Aorta (tissue), 5 donors: ENCODE results near the gene GTPBP3. TPM values are rescaled to one million over a fixed set of nuclear protein-coding genes. Genes with fewer than 3 reads are reported as not detected.
A peak's percentile ranks its signal among the peaks of the same experiment; 100 is the strongest.

Experiments
- ATAC-seq: fragments of 200-7000 bp; cut with Tn5 transposase; one replicate; pipeline ENCODE4 v1.9.1; 2022; ENCODE audit warnings: moderate library complexity; ENCODE audit not compliant: low FRiP score
- DNase-seq, 2 donors: peaks; one replicate each; pipeline ENCODE4 v3.0.0-alpha.2; 2020
- H3K27ac ChIP-seq, 2 donors: one replicate each; pipeline ENCODE4 v1.5.1; 2013; ENCODE audit warnings: low read length in 2 of 2, mild to moderate bottlenecking in 2 of 2, moderate library complexity in 2 of 2, control low read depth in 1 of 2, inconsistent platforms in 1 of 2, low read depth in 1 of 2
- H3K27me3 ChIP-seq, 2 donors: one replicate each; pipeline ENCODE4 v1.6.1; 2013; ENCODE audit warnings: control low read depth in 1 of 2, low read length in 1 of 2, mild to moderate bottlenecking in 1 of 2, moderate library complexity in 1 of 2; ENCODE audit not compliant: insufficient read depth in 2 of 2, control insufficient read depth in 1 of 2
- H3K36me3 ChIP-seq, 2 donors: one replicate each; pipeline ENCODE4 v1.6.1; 2013; ENCODE audit warnings: control low read depth in 1 of 2, low read length in 1 of 2, mild to moderate bottlenecking in 1 of 2; ENCODE audit not compliant: insufficient read depth in 2 of 2, control insufficient read depth in 1 of 2
- H3K4me1 ChIP-seq, 2 donors: one replicate each; pipeline ENCODE4 v1.6.1; 2013; ENCODE audit warnings: low read length in 2 of 2, control low read depth in 1 of 2, mild to moderate bottlenecking in 1 of 2, moderate library complexity in 1 of 2; ENCODE audit not compliant: insufficient read depth in 2 of 2, control insufficient read depth in 1 of 2
- H3K4me3 ChIP-seq, 2 donors: one replicate each; pipeline ENCODE4 v1.5.1; 2013; ENCODE audit warnings: low read length in 2 of 2, control low read depth in 1 of 2, mild to moderate bottlenecking in 1 of 2
- H3K9me3 ChIP-seq: one replicate; pipeline ENCODE4 v1.6.1; 2013; ENCODE audit warnings: mild to moderate bottlenecking, low read length; ENCODE audit not compliant: control insufficient read depth
- WGBS, 2 donors: extraction: QIAGEN DNeasy Blood & Tissue Kit; methylation state at CpG; one replicate each; pipeline ENCODE4 v1.1.7; 2013; 5-methylcytosine and 5-hydroxymethylcytosine counted together
- intact Hi-C, 2 donors: fragments of 100-400 bp; cut with DNase I; formaldehyde crosslinking; loops; one replicate each; pipeline versions ENCODE4 v1.14.2 to v1.15.0; 2022
- polyA plus RNA-seq, 2 donors: library from polyadenylated mRNA; stranded (reverse); fragments of 200-250 nt; gene quantifications; one replicate each; pipeline ENCODE4 v1.2.3, GENCODE V29; 2013
- total RNA-seq, 2 donors: library from RNA; stranded (reverse); fragmentation: NEBNext Ultra II Directional; extraction: Animal tissue kit (Norgen Biotek cat#: 25700); gene quantifications; one replicate each; pipeline ENCODE4 v1.2.1, GENCODE V29; 2021
- donor health status: healthy with polysubstance abuse.
- donor health status: Bipolar disorder and iron deficiency.
- donor health status: DM: no; HTN: no; CAD: no.
- donor health status: DM: no; HTN: no; CAD: no.
- donor health status: DM: yes; HTN: yes; CAD: no.

GTPBP3 gene
- total and polyA plus RNA-seq, 4 donors = 3.4 to 32.2 (median 22.2) TPM

- intact Hi-C loops = no loop called here
- Histone ChIP-seq H3K9me3 (no peaks in the 10 kb centered on the region), H3K27me3 (no peaks in the 10 kb centered on the region), H3K36me3 (no peaks in the 10 kb centered on the region), H3K4me1 (no peaks in the 10 kb centered on the region), H3K4me3 (no peak overlapping the region), H3K27ac (no peak overlapping the region)
- 97% methylated on average over 20 of the region's 20 CpGs for WGBS, 2 donors
- DNase-seq (no peak), ATAC-seq (no peak)
These were observed 12.2 kb upstream of the GTPBP3 start for GRCh38 chr19:17325133-17325532.

GRCh38 chr19:17325881-17326594, 11.3 kb upstream of the GTPBP3 start:
- Histone ChIP-seq H3K4me3 (no peak overlapping the region), H3K4me1 (no peaks in the 10 kb centered on the region), H3K36me3 (no peaks in the 10 kb centered on the region), H3K9me3 (no peaks in the 10 kb centered on the region), H3K27ac (no peak overlapping the region), H3K27me3 (no peaks in the 10 kb centered on the region)
- intact Hi-C loops = no loop called here
- WGBS, 2 donors = 28% methylated on average over 17 of the region's 17 CpGs
- ATAC-seq (peak; percentile 42), DNase-seq (peak; percentile 85 to 87)

GRCh38 chr19:17326595-17326966, 10.8 kb upstream of the GTPBP3 start:
- H3K36me3 ChIP-seq = no peaks in the 10 kb centered on the region
- no peak for DNase-seq

GRCh38 chr19:17327068-17327653, 10.2 kb upstream of the GTPBP3 start:
- WGBS, 2 donors = 94 to 96% methylated on average over 25 to 27 of the region's 27 CpGs
- no peak for ATAC-seq
- Histone ChIP-seq H3K27me3 (no peaks in the 10 kb centered on the region), H3K9me3 (no peaks in the 10 kb centered on the region), H3K4me3 (no peak overlapping the region), H3K27ac (no peak overlapping the region), H3K36me3 (no peaks in the 10 kb centered on the region), H3K4me1 (no peaks in the 10 kb centered on the region)
- no peak for DNase-seq
- intact Hi-C loops = no loop called here

More at GRCh38 chr19:17326595-17326966, 10.8 kb upstream of the GTPBP3 start:
- no peak overlapping the region for H3K27ac ChIP-seq
- ATAC-seq = no peak
- H3K9me3 ChIP-seq = no peaks in the 10 kb centered on the region
- no peaks in the 10 kb centered on the region for H3K27me3 ChIP-seq
- 77 to 83% methylated on average over 11 of the region's 11 CpGs for WGBS, 2 donors
- no peaks in the 10 kb centered on the region for H3K4me1 ChIP-seq
- no peak overlapping the region for H3K4me3 ChIP-seq
- intact Hi-C loops = no loop called here

- intact Hi-C loops = no loop called here
- ATAC-seq = no peak
- Histone ChIP-seq H3K27me3 (no peaks in the 10 kb centered on the region), H3K4me1 (no peaks in the 10 kb centered on the region), H3K27ac (no peak overlapping the region), H3K4me3 (no peak overlapping the region), H3K9me3 (no peaks in the 10 kb centered on the region), H3K36me3 (no peaks in the 10 kb centered on the region)
- no peak for DNase-seq
- whole genome bisulfite sequencing, 2 donors = 66 to 68% methylated on average over 57 to 64 of the region's 64 CpGs
These were observed 9.5 kb upstream of the GTPBP3 start for GRCh38 chr19:17327654-17328516.

- intact Hi-C loops = no loop called here
- no peak overlapping the region for H3K27ac ChIP-seq
- 58 to 65% methylated on average over 74 to 94 of the region's 94 CpGs for WGBS, 2 donors
- H3K27me3 ChIP-seq = no peaks in the 10 kb centered on the region
- DNase-seq (no peak), ATAC-seq (no peak)
- no peak overlapping the region for H3K4me3 ChIP-seq
- no peaks in the 10 kb centered on the region for H3K9me3 ChIP-seq
- no peaks in the 10 kb centered on the region for H3K4me1 ChIP-seq
- no peaks in the 10 kb centered on the region for H3K36me3 ChIP-seq
These were observed 8.6 kb upstream of the GTPBP3 start for GRCh38 chr19:17328517-17329365.

- H3K36me3 ChIP-seq = no peaks in the 10 kb centered on the region
These were observed 7.7 kb upstream of the GTPBP3 start for GRCh38 chr19:17329366-17330261.

More at GRCh38 chr19:17329366-17330261, 7.7 kb upstream of the GTPBP3 start:
- Histone ChIP-seq H3K4me3 (no peak overlapping the region), H3K27ac (no peak overlapping the region), H3K27me3 (no peaks in the 10 kb centered on the region), H3K9me3 (no peaks in the 10 kb centered on the region), H3K4me1 (no peaks in the 10 kb centered on the region)
- intact Hi-C loops = no loop called here
- no peak for DNase-seq
- no peak for ATAC-seq
- 84% methylated on average over 51 of the region's 51 CpGs for WGBS, 2 donors
